ENCODE results near the gene TDRD10. TPM values are rescaled to one million over a fixed set of nuclear protein-coding genes. Genes with fewer than 3 reads are reported as not detected.

The TDRD10 gene
- total and polyA plus RNA-seq, 2 experiments from 2014 or later, result 0.29 TPM; not detected in 1

DNA sequence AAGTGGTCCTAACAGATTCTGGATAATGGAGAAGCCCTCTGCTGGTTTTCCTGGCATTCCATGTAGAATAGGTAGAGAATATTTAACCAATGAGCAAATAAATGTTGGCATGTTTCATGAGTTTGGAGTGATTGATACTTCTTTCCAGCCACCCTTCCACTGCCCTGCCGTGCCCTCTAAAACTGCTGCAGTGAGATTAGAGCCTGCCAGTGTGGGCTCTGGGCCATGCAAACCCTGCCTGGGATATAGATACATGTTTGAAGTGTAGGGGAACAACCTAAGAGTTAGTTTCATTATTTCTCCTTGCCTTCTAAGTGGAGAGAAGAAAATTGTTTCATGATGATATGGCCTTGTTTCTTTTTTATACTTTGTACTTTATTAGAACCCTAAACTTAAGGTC, 46.0 kb downstream of the TDRD10 start:
- peaks cover 19% of the 10 kb centered on the region for H4K20me1 ChIP-seq (replicated peaks; ENCODE audit: insufficient read depth)
- DNase-seq (ENCODE audit: low spot score), result no peak
- no peaks in the 10 kb centered on the region for H3K9me2 ChIP-seq (ENCODE audit: insufficient read depth)
- no peak overlapping the region for H3K27ac ChIP-seq (ENCODE audit: low read depth)
- Mint-ChIP-seq H3K27ac (no peak overlapping the region), H3K36me3 (ENCODE audit: low read depth) (peaks cover 41% of the 10 kb centered on the region), H3K4me3 (no peak overlapping the region), H3K4me1 (peaks cover 3% of the 10 kb centered on the region; the same call in 2 of the 3 replicates), H3K27me3 (ENCODE audit: insufficient read depth, low read depth, poor library complexity) (peaks cover 3% of the 10 kb centered on the region), H3K9me3 (no peaks in the 10 kb centered on the region)
- H3K4me2 ChIP-seq, result no peak overlapping the region
- H3K4me3 ChIP-seq, result no peak overlapping the region
- peaks cover 3% of the 10 kb centered on the region; the same call in 1 of the 2 replicates for H3K79me2 ChIP-seq (replicated peaks; ENCODE audit: insufficient read depth)
- TF ChIP-seq, protein P1, sequence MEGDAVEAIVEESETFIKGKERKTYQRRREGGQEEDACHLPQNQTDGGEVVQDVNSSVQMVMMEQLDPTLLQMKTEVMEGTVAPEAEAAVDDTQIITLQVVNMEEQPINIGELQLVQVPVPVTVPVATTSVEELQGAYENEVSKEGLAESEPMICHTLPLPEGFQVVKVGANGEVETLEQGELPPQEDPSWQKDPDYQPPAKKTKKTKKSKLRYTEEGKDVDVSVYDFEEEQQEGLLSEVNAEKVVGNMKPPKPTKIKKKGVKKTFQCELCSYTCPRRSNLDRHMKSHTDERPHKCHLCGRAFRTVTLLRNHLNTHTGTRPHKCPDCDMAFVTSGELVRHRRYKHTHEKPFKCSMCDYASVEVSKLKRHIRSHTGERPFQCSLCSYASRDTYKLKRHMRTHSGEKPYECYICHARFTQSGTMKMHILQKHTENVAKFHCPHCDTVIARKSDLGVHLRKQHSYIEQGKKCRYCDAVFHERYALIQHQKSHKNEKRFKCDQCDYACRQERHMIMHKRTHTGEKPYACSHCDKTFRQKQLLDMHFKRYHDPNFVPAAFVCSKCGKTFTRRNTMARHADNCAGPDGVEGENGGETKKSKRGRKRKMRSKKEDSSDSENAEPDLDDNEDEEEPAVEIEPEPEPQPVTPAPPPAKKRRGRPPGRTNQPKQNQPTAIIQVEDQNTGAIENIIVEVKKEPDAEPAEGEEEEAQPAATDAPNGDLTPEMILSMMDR (conservative IDR thresholded peaks at IDR 0.05; ENCODE audit: low read depth in 2 of 2), result no peak
- TF ChIP-seq POLR2AphosphoS5 (IDR thresholded peaks at IDR 0.05; ENCODE audit: low read depth) (no peak), STAT1 (IDR thresholded peaks at IDR 0.05; ENCODE audit: unreplicated experiment) (no peak), JUNB (IDR thresholded peaks at IDR 0.05; ENCODE audit: unreplicated experiment) (no peak), ZNF114 (CRISPR knock-in tag; IDR thresholded peaks at IDR 0.05) (no peak), EZH2 (IDR thresholded peaks at IDR 0.05; ENCODE audit: low read depth, unreplicated experiment) (no peak), NANOG (IDR thresholded peaks at IDR 0.05; ENCODE audit: borderline replicate concordance) (no peak), EZH2phosphoT487 (IDR thresholded peaks at IDR 0.05; ENCODE audit: unreplicated experiment) (no peak), ZNF331 (CRISPR knock-in tag; IDR thresholded peaks at IDR 0.05; ENCODE audit: low read depth) (no peak), CREB1 (CRISPR knock-in tag; IDR thresholded peaks at IDR 0.05; ENCODE audit: low read depth) (no peak)
- TF ChIP-seq, protein P2, sequence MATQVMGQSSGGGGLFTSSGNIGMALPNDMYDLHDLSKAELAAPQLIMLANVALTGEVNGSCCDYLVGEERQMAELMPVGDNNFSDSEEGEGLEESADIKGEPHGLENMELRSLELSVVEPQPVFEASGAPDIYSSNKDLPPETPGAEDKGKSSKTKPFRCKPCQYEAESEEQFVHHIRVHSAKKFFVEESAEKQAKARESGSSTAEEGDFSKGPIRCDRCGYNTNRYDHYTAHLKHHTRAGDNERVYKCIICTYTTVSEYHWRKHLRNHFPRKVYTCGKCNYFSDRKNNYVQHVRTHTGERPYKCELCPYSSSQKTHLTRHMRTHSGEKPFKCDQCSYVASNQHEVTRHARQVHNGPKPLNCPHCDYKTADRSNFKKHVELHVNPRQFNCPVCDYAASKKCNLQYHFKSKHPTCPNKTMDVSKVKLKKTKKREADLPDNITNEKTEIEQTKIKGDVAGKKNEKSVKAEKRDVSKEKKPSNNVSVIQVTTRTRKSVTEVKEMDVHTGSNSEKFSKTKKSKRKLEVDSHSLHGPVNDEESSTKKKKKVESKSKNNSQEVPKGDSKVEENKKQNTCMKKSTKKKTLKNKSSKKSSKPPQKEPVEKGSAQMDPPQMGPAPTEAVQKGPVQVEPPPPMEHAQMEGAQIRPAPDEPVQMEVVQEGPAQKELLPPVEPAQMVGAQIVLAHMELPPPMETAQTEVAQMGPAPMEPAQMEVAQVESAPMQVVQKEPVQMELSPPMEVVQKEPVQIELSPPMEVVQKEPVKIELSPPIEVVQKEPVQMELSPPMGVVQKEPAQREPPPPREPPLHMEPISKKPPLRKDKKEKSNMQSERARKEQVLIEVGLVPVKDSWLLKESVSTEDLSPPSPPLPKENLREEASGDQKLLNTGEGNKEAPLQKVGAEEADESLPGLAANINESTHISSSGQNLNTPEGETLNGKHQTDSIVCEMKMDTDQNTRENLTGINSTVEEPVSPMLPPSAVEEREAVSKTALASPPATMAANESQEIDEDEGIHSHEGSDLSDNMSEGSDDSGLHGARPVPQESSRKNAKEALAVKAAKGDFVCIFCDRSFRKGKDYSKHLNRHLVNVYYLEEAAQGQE (IDR thresholded peaks at IDR 0.05; ENCODE audit: unreplicated experiment), result no peak
- TF ChIP-seq, protein P3, sequence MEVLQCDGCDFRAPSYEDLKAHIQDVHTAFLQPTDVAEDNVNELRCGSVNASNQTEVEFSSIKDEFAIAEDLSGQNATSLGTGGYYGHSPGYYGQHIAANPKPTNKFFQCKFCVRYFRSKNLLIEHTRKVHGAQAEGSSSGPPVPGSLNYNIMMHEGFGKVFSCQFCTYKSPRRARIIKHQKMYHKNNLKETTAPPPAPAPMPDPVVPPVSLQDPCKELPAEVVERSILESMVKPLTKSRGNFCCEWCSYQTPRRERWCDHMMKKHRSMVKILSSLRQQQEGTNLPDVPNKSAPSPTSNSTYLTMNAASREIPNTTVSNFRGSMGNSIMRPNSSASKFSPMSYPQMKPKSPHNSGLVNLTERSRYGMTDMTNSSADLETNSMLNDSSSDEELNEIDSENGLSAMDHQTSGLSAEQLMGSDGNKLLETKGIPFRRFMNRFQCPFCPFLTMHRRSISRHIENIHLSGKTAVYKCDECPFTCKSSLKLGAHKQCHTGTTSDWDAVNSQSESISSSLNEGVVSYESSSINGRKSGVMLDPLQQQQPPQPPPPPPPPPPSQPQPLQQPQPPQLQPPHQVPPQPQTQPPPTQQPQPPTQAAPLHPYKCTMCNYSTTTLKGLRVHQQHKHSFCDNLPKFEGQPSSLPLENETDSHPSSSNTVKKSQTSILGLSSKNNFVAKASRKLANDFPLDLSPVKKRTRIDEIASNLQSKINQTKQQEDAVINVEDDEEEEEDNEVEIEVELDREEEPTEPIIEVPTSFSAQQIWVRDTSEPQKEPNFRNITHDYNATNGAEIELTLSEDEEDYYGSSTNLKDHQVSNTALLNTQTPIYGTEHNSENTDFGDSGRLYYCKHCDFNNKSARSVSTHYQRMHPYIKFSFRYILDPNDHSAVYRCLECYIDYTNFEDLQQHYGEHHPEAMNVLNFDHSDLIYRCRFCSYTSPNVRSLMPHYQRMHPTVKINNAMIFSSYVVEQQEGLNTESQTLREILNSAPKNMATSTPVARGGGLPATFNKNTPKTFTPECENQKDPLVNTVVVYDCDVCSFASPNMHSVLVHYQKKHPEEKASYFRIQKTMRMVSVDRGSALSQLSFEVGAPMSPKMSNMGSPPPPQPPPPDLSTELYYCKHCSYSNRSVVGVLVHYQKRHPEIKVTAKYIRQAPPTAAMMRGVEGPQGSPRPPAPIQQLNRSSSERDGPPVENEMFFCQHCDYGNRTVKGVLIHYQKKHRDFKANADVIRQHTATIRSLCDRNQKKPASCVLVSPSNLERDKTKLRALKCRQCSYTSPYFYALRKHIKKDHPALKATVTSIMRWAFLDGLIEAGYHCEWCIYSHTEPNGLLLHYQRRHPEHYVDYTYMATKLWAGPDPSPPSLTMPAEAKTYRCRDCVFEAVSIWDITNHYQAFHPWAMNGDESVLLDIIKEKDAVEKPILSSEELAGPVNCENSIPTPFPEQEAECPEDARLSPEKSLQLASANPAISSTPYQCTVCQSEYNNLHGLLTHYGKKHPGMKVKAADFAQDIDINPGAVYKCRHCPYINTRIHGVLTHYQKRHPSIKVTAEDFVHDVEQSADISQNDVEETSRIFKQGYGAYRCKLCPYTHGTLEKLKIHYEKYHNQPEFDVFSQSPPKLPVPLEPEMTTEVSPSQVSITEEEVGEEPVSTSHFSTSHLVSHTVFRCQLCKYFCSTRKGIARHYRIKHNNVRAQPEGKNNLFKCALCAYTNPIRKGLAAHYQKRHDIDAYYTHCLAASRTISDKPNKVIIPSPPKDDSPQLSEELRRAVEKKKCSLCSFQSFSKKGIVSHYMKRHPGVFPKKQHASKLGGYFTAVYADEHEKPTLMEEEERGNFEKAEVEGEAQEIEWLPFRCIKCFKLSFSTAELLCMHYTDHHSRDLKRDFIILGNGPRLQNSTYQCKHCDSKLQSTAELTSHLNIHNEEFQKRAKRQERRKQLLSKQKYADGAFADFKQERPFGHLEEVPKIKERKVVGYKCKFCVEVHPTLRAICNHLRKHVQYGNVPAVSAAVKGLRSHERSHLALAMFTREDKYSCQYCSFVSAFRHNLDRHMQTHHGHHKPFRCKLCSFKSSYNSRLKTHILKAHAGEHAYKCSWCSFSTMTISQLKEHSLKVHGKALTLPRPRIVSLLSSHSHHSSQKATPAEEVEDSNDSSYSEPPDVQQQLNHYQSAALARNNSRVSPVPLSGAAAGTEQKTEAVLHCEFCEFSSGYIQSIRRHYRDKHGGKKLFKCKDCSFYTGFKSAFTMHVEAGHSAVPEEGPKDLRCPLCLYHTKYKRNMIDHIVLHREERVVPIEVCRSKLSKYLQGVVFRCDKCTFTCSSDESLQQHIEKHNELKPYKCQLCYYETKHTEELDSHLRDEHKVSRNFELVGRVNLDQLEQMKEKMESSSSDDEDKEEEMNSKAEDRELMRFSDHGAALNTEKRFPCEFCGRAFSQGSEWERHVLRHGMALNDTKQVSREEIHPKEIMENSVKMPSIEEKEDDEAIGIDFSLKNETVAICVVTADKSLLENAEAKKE (CRISPR knock-in tag; IDR thresholded peaks at IDR 0.05), result no peak
- TF ChIP-seq, protein P4, sequence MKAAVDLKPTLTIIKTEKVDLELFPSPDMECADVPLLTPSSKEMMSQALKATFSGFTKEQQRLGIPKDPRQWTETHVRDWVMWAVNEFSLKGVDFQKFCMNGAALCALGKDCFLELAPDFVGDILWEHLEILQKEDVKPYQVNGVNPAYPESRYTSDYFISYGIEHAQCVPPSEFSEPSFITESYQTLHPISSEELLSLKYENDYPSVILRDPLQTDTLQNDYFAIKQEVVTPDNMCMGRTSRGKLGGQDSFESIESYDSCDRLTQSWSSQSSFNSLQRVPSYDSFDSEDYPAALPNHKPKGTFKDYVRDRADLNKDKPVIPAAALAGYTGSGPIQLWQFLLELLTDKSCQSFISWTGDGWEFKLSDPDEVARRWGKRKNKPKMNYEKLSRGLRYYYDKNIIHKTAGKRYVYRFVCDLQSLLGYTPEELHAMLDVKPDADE (IDR thresholded peaks at IDR 0.05), result no peak
- ATAC-seq, result no peak
- no peaks in the 10 kb centered on the region for H3K4me1 ChIP-seq (ENCODE audit: insufficient read depth)
- no peaks in the 10 kb centered on the region for H3K27me3 ChIP-seq (ENCODE audit: insufficient read depth)
- H3F3A ChIP-seq (replicated peaks; ENCODE audit: low read depth), result 0 out of 2 replicates have a peak, but pooled peaks cover 11% of the 10 kb centered on the region
- no peak overlapping the region for H2AFZ ChIP-seq
- peaks cover 28% of the 10 kb centered on the region for H3K36me3 ChIP-seq (ENCODE audit: insufficient read depth)

Data from GM23338 (cell line).